NCI-H510A treated with DMSO at 0.1 percent for 48 hours (cell line): Measurements from ENCODE around the gene TMEM165.

ENCODE experiments used
- DNase-seq: peaks from one replicate; lab custom pipeline; 2025; lab: John Stamatoyannopoulos, UW

The TMEM165 gene

GRCh38 chr4:55367084-55367722 lies 28.6 kb upstream of the TMEM165 start:
- DNase-seq = no peak

GRCh38 chr4:55369968-55370367 lies 25.8 kb upstream of the TMEM165 start:
- no peak for DNase-seq

GRCh38 chr4:55372259-55372658 lies 23.5 kb upstream of the TMEM165 start:
- DNase-seq = no peak

- no peak for DNase-seq
Measured at GRCh38 chr4:55373461-55373860, 22.3 kb upstream of the TMEM165 start.

- no peak for DNase-seq
Measured at GRCh38 chr4:55376698-55377097, 19.1 kb upstream of the TMEM165 start.

- DNase-seq = no peak
Measured at GRCh38 chr4:55378617-55379467, 16.9 kb upstream of the TMEM165 start.

GRCh38 chr4:55380576-55380975 lies 15.2 kb upstream of the TMEM165 start:
- DNase-seq = no peak

GRCh38 chr4:55381502-55381901 lies 14.3 kb upstream of the TMEM165 start:
- no peak for DNase-seq

GRCh38 chr4:55382488-55383003 lies 13.2 kb upstream of the TMEM165 start:
- no peak for DNase-seq

- DNase-seq = no peak
Measured at GRCh38 chr4:55385201-55385649, 10.5 kb upstream of the TMEM165 start.

- peak; percentile 42 for DNase-seq
Measured at GRCh38 chr4:55386073-55386472, 9.7 kb upstream of the TMEM165 start.

GRCh38 chr4:55386840-55387239 lies 8.9 kb upstream of the TMEM165 start:
- no peak for DNase-seq

- peak; percentile 19 for DNase-seq
Measured at GRCh38 chr4:55393461-55394320, 2.1 kb upstream of the TMEM165 start.

GRCh38 chr4:55395218-55395528 lies 584 bp upstream of the TMEM165 start:
- DNase-seq = no peak

GRCh38 chr4:55396308-55397125 lies 760 bp downstream of the TMEM165 start:
- peak; percentile 62 for DNase-seq

- no peak for DNase-seq
Measured at GRCh38 chr4:55397126-55397436, 1.3 kb downstream of the TMEM165 start.

- no peak for DNase-seq
Measured at GRCh38 chr4:55397520-55398321, 2.0 kb downstream of the TMEM165 start.

- no peak for DNase-seq
Measured at GRCh38 chr4:55398461-55398860, 2.7 kb downstream of the TMEM165 start.

- no peak for DNase-seq
Measured at GRCh38 chr4:55398966-55399365, 3.2 kb downstream of the TMEM165 start.

GRCh38 chr4:55399581-55399980 lies 3.8 kb downstream of the TMEM165 start:
- no peak for DNase-seq

- no peak for DNase-seq
Measured at GRCh38 chr4:55405073-55405472, 9.3 kb downstream of the TMEM165 start.
